H1 (cell line): Measurements from ENCODE around the gene GLE1. TPM values are rescaled to one million over a fixed set of nuclear protein-coding genes. Genes with fewer than 3 reads are reported as not detected.
"Not testable (repeated sequence)": the region's sequence is repeated elsewhere in the genome, so short reads cannot be mapped to it uniquely, and the experiment has no call there.

Experiments
- CTCF ChIA-PET: fragments of 300-600 bp; sonication (Branson Sonifier 250); formaldehyde crosslinking; loops from one replicate; lab custom pipeline; 2021; ENCODE audit not compliant: partially characterized antibody; lab: Charles Lee
- POLR2A ChIA-PET: fragments of 300-600 bp; sonication (Branson Sonifier 250); formaldehyde crosslinking; loops from one replicate; lab custom pipeline; 2021; ENCODE audit warnings: inconsistent platforms; ENCODE audit not compliant: partially characterized antibody; lab: Charles Lee
- DNase-seq, 2 experiments: peaks; one replicate each; pipeline versions ENCODE4 v3.0.0 to v3.0.0-alpha.2; 2010 to 2022; ENCODE audit warnings: low spot score in 2 of 2, low read depth in 1 of 2, mixed read lengths in 1 of 2
- FAIRE-seq: peaks from 2 replicates; lab custom pipeline; 2011; peaks lifted over from hg19 to GRCh38; lab: Jason Lieb, UNC
- H2AFZ ChIP-seq: 2 replicates; pipeline ENCODE4 v1.8.1; 2012; ENCODE audit warnings: low read length, inconsistent platforms
- H2AK5ac ChIP-seq: 2 replicates; pipeline ENCODE4 v1.6.1; 2013; ENCODE audit warnings: low read depth, low read length
- H2BK120ac ChIP-seq: replicated peaks from 2 replicates; pipeline ENCODE3; 2013; ENCODE audit warnings: low read depth, low read length, inconsistent platforms
- H2BK12ac ChIP-seq: 2 replicates; pipeline ENCODE4 v1.6.1; 2013; ENCODE audit warnings: low read depth, low read length
- H2BK15ac ChIP-seq: 2 replicates; pipeline ENCODE4 v1.6.1; 2013; ENCODE audit warnings: low read length
- H2BK20ac ChIP-seq: 2 replicates; pipeline ENCODE4 v1.6.1; 2013; ENCODE audit warnings: low read length
- H2BK5ac ChIP-seq: 2 replicates; pipeline ENCODE4 v1.6.1; 2013; ENCODE audit warnings: low read depth, low read length
- H3K14ac ChIP-seq: 2 replicates; pipeline ENCODE4 v1.6.1; 2013; ENCODE audit warnings: inconsistent platforms; ENCODE audit not compliant: insufficient read length
- H3K18ac ChIP-seq: 2 replicates; pipeline ENCODE4 v1.6.1; 2013; ENCODE audit warnings: low read length; ENCODE audit errors: extremely low read depth
- H3K23ac ChIP-seq: 2 replicates; pipeline ENCODE4 v1.6.1; 2013; ENCODE audit warnings: inconsistent platforms; ENCODE audit not compliant: insufficient read length
- H3K23me2 ChIP-seq: 2 replicates; pipeline ENCODE4 v1.6.1; 2013; ENCODE audit warnings: low read depth, low read length
- H3K27ac ChIP-seq: 2 replicates; pipeline ENCODE4 v1.6.1; 2011; ENCODE audit warnings: low read depth, low read length, inconsistent platforms
- H3K27me3 ChIP-seq, 4 experiments: replicated peaks in 1 of 4; 1 replicate in 1 of 4; 2 replicates in 3 of 4; pipeline versions ENCODE4 v1.6.1 to v1.8.1; 2011 to 2013; ENCODE audit warnings: low read length in 3 of 4, mild to moderate bottlenecking in 3 of 4, inconsistent platforms in 2 of 4, mixed read lengths in 2 of 4, moderate library complexity in 1 of 4; ENCODE audit not compliant: control insufficient read depth in 3 of 4, insufficient read depth in 3 of 4; ENCODE audit errors: extremely low read depth in 1 of 4
- H3K36me3 ChIP-seq, 4 experiments: 2 replicates each; pipeline versions ENCODE4 v1.6.1 to v1.8.1; 2011 to 2013; ENCODE audit warnings: mild to moderate bottlenecking in 4 of 4, low read length in 3 of 4, moderate library complexity in 2 of 4, control low read depth in 1 of 4, inconsistent platforms in 1 of 4; ENCODE audit not compliant: insufficient read depth in 4 of 4, control insufficient read depth in 2 of 4
- H3K4ac ChIP-seq: replicated peaks from 2 replicates; pipeline ENCODE3; 2013; ENCODE audit warnings: low read length, low read depth, mixed read lengths, inconsistent platforms; ENCODE audit not compliant: insufficient read length
- H3K4me1 ChIP-seq, 4 experiments: replicated peaks in 1 of 4; 1 replicate in 1 of 4; 2 replicates in 3 of 4; pipeline versions ENCODE4 v1.6.1 to v1.8.1; 2011 to 2013; ENCODE audit warnings: low read length in 3 of 4, inconsistent platforms in 2 of 4, mixed read lengths in 1 of 4; ENCODE audit not compliant: insufficient read depth in 4 of 4, control insufficient read depth in 3 of 4
- H3K4me2 ChIP-seq, 2 experiments: 2 replicates each; pipeline versions ENCODE4 v1.6.1 to v1.8.1; 2011 to 2013; ENCODE audit warnings: low read depth in 2 of 2, low read length in 2 of 2, control low read depth in 1 of 2, inconsistent platforms in 1 of 2, mild to moderate bottlenecking in 1 of 2; ENCODE audit not compliant: insufficient read depth in 1 of 2
- H3K4me3 ChIP-seq, 4 experiments: fragments of 200-600, 300-600 bp in 1 of 4; sonication (generic), shearing (Covaris generic), sonication (Bioruptor Twin) in 1 of 4; 2 replicates each; pipeline versions ENCODE4 v1.5.1 to v1.8.1; 2011 to 2016; ENCODE audit warnings: low read length in 4 of 4, low read depth in 3 of 4, control low read depth in 2 of 4, inconsistent platforms in 2 of 4, mild to moderate bottlenecking in 2 of 4, mixed read lengths in 1 of 4, moderate library complexity in 1 of 4; ENCODE audit not compliant: insufficient read depth in 2 of 4; ENCODE audit errors: extremely low read depth in 1 of 4
- H3K56ac ChIP-seq: replicated peaks from 2 replicates; pipeline ENCODE3; 2013; ENCODE audit warnings: low read depth, mild to moderate bottlenecking, mixed read lengths, low read length, inconsistent platforms; ENCODE audit not compliant: insufficient read length
- H3K79me1 ChIP-seq: 2 replicates; pipeline ENCODE4 v1.6.1; 2013; ENCODE audit warnings: low read depth, low read length, control low read depth
- H3K79me2 ChIP-seq, 2 experiments: 2 replicates each; pipeline versions ENCODE4 v1.6.1 to v1.8.1; 2012 to 2013; ENCODE audit warnings: low read length in 2 of 2, mild to moderate bottlenecking in 2 of 2, inconsistent platforms in 1 of 2; ENCODE audit not compliant: insufficient read depth in 2 of 2, control insufficient read depth in 1 of 2
- H3K9ac ChIP-seq, 4 experiments: replicated peaks in 1 of 4; 1 replicate in 1 of 4; 2 replicates in 3 of 4; pipeline versions ENCODE4 v1.6.1 to v1.8.1; 2011 to 2013; ENCODE audit warnings: low read depth in 3 of 4, low read length in 3 of 4, control low read depth in 2 of 4, mild to moderate bottlenecking in 2 of 4, moderate library complexity in 2 of 4, inconsistent platforms in 1 of 4; ENCODE audit errors: extremely low read depth in 1 of 4
- H3K9me3 ChIP-seq, 2 experiments: 2 replicates each; pipeline versions ENCODE4 v1.6.1 to v1.8.1; 2012 to 2013; ENCODE audit warnings: mild to moderate bottlenecking in 2 of 2, moderate library complexity in 2 of 2, control low read depth in 1 of 2, inconsistent platforms in 1 of 2, low read depth in 1 of 2, low read length in 1 of 2, mixed read lengths in 1 of 2; ENCODE audit not compliant: insufficient read depth in 2 of 2
- H4K20me1 ChIP-seq, 2 experiments: replicated peaks in 1 of 2; 2 replicates each; pipeline versions ENCODE3 to v1.8.1; 2011 to 2013; ENCODE audit warnings: inconsistent platforms in 2 of 2, low read length in 2 of 2, mild to moderate bottlenecking in 1 of 2; ENCODE audit not compliant: insufficient read depth in 2 of 2, control insufficient read depth in 1 of 2
- H4K5ac ChIP-seq: 2 replicates; pipeline ENCODE4 v1.6.1; 2013; ENCODE audit warnings: low read length, low read depth, mixed read lengths, inconsistent platforms; ENCODE audit not compliant: insufficient read length
- H4K8ac ChIP-seq: 2 replicates; pipeline ENCODE4 v1.8.0; 2013; ENCODE audit warnings: mild to moderate bottlenecking, moderate library complexity, low read length, inconsistent platforms; ENCODE audit not compliant: insufficient read depth; ENCODE audit errors: extremely low read depth
- H4K91ac ChIP-seq: replicated peaks from 2 replicates; pipeline ENCODE3; 2013; ENCODE audit warnings: low read length, mixed read lengths, inconsistent platforms; ENCODE audit not compliant: insufficient read length
- GTF2F1 ChIP-seq: IDR thresholded peaks from 2 replicates; pipeline ENCODE4 v1.6.1; 2012; ENCODE audit warnings: low read depth, low read length, improper control_type of control experiment, borderline replicate concordance
- HDAC2 ChIP-seq, 2 experiments: fragments of 300-600 bp in 1 of 2; sonication (generic) in 1 of 2; IDR thresholded peaks; 2 replicates each; pipeline ENCODE4 v1.6.1; 2011 to 2012; ENCODE audit warnings: low read depth in 2 of 2, low read length in 2 of 2, mild to moderate bottlenecking in 2 of 2, moderate library complexity in 2 of 2, borderline replicate concordance in 1 of 2, inconsistent platforms in 1 of 2
- KDM5A ChIP-seq: fragments of 200-600 bp; IDR thresholded peaks from 2 replicates; pipeline ENCODE4 v1.7.1; 2012; ENCODE audit warnings: mild to moderate bottlenecking, low read length, inconsistent platforms, mixed read lengths
- NANOG ChIP-seq: IDR thresholded peaks from 2 replicates; pipeline ENCODE4 v1.6.1; 2011; ENCODE audit warnings: low read length, low read depth, mild to moderate bottlenecking, inconsistent platforms; ENCODE audit not compliant: insufficient read depth, poor library complexity, severe bottlenecking
- SP4 ChIP-seq: IDR thresholded peaks from 2 replicates; pipeline ENCODE4 v1.6.1; 2012; ENCODE audit warnings: low read length, inconsistent platforms
- WGBS, 2 experiments: shearing (Covaris generic) in 1 of 2; methylation state at CpG; one replicate each; pipeline versions ENCODE4 v1.1.6 to v1.1.7; 2013 to 2015; ENCODE audit warnings: low lambda C conversion rate in 2 of 2, mixed read lengths in 2 of 2, inconsistent platforms in 1 of 2, low coverage in 1 of 2, missing lambda C conversion rate in 1 of 2; ENCODE audit not compliant: insufficient replicate concordance in 2 of 2, insufficient coverage in 1 of 2, insufficient read length in 1 of 2; ENCODE audit errors: extremely low coverage in 1 of 2, missing lambda C conversion rate in 1 of 2; 5-methylcytosine and 5-hydroxymethylcytosine counted together
- polyA plus RNA-seq, 7 experiments: library from polyadenylated mRNA; depleted of rRNA in 3 of 7; stranded (reverse) in 5 of 7; unstranded in 2 of 7; fragments of >200 nt in 5 of 7; fragments of 200-250 nt in 2 of 7; gene quantifications; 1 replicate in 5 of 7; 2 replicates in 1 of 7; 4 replicates in 1 of 7; pipeline versions ENCODE4 v1.2.1 to v1.2.3, GENCODE V29; 2011 to 2013; ENCODE audit warnings: missing spikeins in 2 of 7, mixed read lengths in 2 of 7
- total RNA-seq: library from RNA; stranded (reverse); fragmentation: NEBNext Ultra II Directional; extraction: Animal tissue kit (Norgen Biotek cat#: 25700); gene quantifications from 2 replicates; pipeline ENCODE4 v1.2.1, GENCODE V29; 2021

The GLE1 gene
- total and polyA plus RNA-seq, 2 of the 8 experiments (the other 6 are each of a cell fraction or from before 2014, with no cell fraction given) = 9.6 to 14.9 TPM

- TF ChIP-seq KDM5A (no peak), GTF2F1 (no peak), NANOG (no peak), HDAC2 (IDR thresholded peaks at IDR 0.05; ENCODE audit: borderline replicate concordance in 1 of 2, low read depth in 2 of 2, low read length in 2 of 2) (no peak), SP4 (no peak)
These were observed 4.6 kb upstream of the GLE1 start (continued) for GRCh38 chr9:128499920-128500319.

GRCh38 chr9:128503415-128503825 is 1.1 kb upstream of the GLE1 start:
- H2BK12ac ChIP-seq, H3K27me3 ChIP-seq, H3K27ac ChIP-seq, H2AK5ac ChIP-seq, H3K14ac ChIP-seq, H4K91ac ChIP-seq, H3K23ac ChIP-seq, H3K4me3 ChIP-seq, H2BK120ac ChIP-seq, H2BK20ac ChIP-seq, H3K4ac ChIP-seq, H3K79me2 ChIP-seq, H2AFZ ChIP-seq, H3K56ac ChIP-seq, H4K8ac ChIP-seq, H3K9me3 ChIP-seq, DNase-seq, H3K36me3 ChIP-seq, H3K23me2 ChIP-seq, H2BK15ac ChIP-seq, H2BK5ac ChIP-seq, H3K79me1 ChIP-seq, H3K9ac ChIP-seq, H4K20me1 ChIP-seq, H4K5ac ChIP-seq, H3K4me1 ChIP-seq, H3K18ac ChIP-seq, FAIRE-seq: not testable (repeated sequence)
- ChIA-PET CTCF (interaction anchor here (1.0 kb wide), 1 partner anchor 64 kb away, joined by 4 read pairs; no protein-coding TSS in a partner anchor), POLR2A (interaction anchor here (1.0 to 2.0 kb wide), 2 partner anchors 9 to 310 kb away, joined by 3 to 5 read pairs; no protein-coding TSS in a partner anchor)
- WGBS, 2 experiments = 86% methylated on average over 14 of the region's 14 CpGs; no CpG with 5 or more reads in 1 of the 2 experiments
- H3K4me2 ChIP-seq = peak overlapping the region in 1 of 2 experiments; percentile 90; a peak in 1 of 4 replicates
